ENCODE measurements around the gene PRMT9. TPM values are rescaled to one million over a fixed set of nuclear protein-coding genes. Genes with fewer than 3 reads are reported as not detected.

The PRMT9 gene
- total RNA-seq, 1 experiment from 2014 or later: 8.6 TPM

- no peak for TF ChIP-seq CTCF (IDR thresholded peaks at IDR 0.05; ENCODE audit: insufficient read depth in 1 of 2, low read depth in 1 of 2, low read length in 1 of 2, severe bottlenecking in 1 of 2, unreplicated experiment in 1 of 2)
- no peak overlapping the region for H3K4me3 Mint-ChIP-seq (ENCODE audit: unreplicated experiment)
- H3K9me3 Mint-ChIP-seq (ENCODE audit: unreplicated experiment): no peaks in the 10 kb centered on the region
- peaks cover 24% of the 10 kb centered on the region for H3K36me3 Mint-ChIP-seq (ENCODE audit: insufficient read depth, unreplicated experiment)
- no peaks in the 10 kb centered on the region for H3K4me1 Mint-ChIP-seq (ENCODE audit: low read depth, unreplicated experiment)
- POLR2A ChIA-PET: no interaction called here
- intact Hi-C loops (cut with micrococcal nuclease; ENCODE audit: unreplicated experiment): no loop called here
- CTCF ChIA-PET: no interaction called here
- no TSS peak for BruUV-seq (replicated peaks)
- H3K27me3 Mint-ChIP-seq (ENCODE audit: insufficient read depth, unreplicated experiment): no peaks in the 10 kb centered on the region
- H3K27me3 ChIP-seq (replicated peaks; ENCODE audit: control insufficient read depth, insufficient read depth, low read length): no peaks in the 10 kb centered on the region
- H3K9me3 ChIP-seq: no peaks in the 10 kb centered on the region
- H3K36me3 ChIP-seq (ENCODE audit: control insufficient read depth, insufficient read depth, low read length): no peaks in the 10 kb centered on the region
- H3K4me1 ChIP-seq: no peaks in the 10 kb centered on the region
- no peak overlapping the region for H3K4me3 ChIP-seq (ENCODE audit: low read depth, low read length)
- no peak for DNase-seq
- no peak overlapping the region for H3K27ac Mint-ChIP-seq (ENCODE audit: unreplicated experiment)
Observed at GRCh38 chr4:147635348-147635747, 48.6 kb downstream of the PRMT9 start.

- Histone ChIP-seq H3K9me3 (no peaks in the 10 kb centered on the region), H3K27me3 (replicated peaks; ENCODE audit: control insufficient read depth, insufficient read depth, low read length) (no peaks in the 10 kb centered on the region), H3K4me1 (no peaks in the 10 kb centered on the region), H3K4me3 (ENCODE audit: low read depth, low read length) (no peak overlapping the region), H3K36me3 (ENCODE audit: control insufficient read depth, insufficient read depth, low read length) (no peaks in the 10 kb centered on the region)
- no peaks in the 10 kb centered on the region for H3K9me3 Mint-ChIP-seq (ENCODE audit: unreplicated experiment)
- H3K36me3 Mint-ChIP-seq (ENCODE audit: insufficient read depth, unreplicated experiment): peaks cover 24% of the 10 kb centered on the region
- no peaks in the 10 kb centered on the region for H3K27me3 Mint-ChIP-seq (ENCODE audit: insufficient read depth, unreplicated experiment)
- no peak overlapping the region for H3K4me3 Mint-ChIP-seq (ENCODE audit: unreplicated experiment)
- intact Hi-C loops (cut with micrococcal nuclease; ENCODE audit: unreplicated experiment): no loop called here
- no peaks in the 10 kb centered on the region for H3K4me1 Mint-ChIP-seq (ENCODE audit: low read depth, unreplicated experiment)
- POLR2A ChIA-PET: no interaction called here
- no TSS peak for BruUV-seq (replicated peaks)
- TF ChIP-seq CTCF (IDR thresholded peaks at IDR 0.05; ENCODE audit: insufficient read depth in 1 of 2, low read depth in 1 of 2, low read length in 1 of 2, severe bottlenecking in 1 of 2, unreplicated experiment in 1 of 2): no peak
- DNase-seq: no peak
- CTCF ChIA-PET: no interaction called here
- no peak overlapping the region for H3K27ac Mint-ChIP-seq (ENCODE audit: unreplicated experiment)
Observed at GRCh38 chr4:147633643-147634042, 50.3 kb downstream of the PRMT9 start.

- Histone ChIP-seq H3K27me3 (replicated peaks; ENCODE audit: control insufficient read depth, insufficient read depth, low read length) (no peaks in the 10 kb centered on the region), H3K4me1 (no peaks in the 10 kb centered on the region), H3K9me3 (no peaks in the 10 kb centered on the region), H3K4me3 (ENCODE audit: low read depth, low read length) (no peak overlapping the region), H3K36me3 (ENCODE audit: control insufficient read depth, insufficient read depth, low read length) (no peaks in the 10 kb centered on the region)
- Mint-ChIP-seq H3K27me3 (ENCODE audit: insufficient read depth, unreplicated experiment) (no peaks in the 10 kb centered on the region), H3K4me3 (ENCODE audit: unreplicated experiment) (no peak overlapping the region), H3K9me3 (ENCODE audit: unreplicated experiment) (no peaks in the 10 kb centered on the region), H3K36me3 (ENCODE audit: insufficient read depth, unreplicated experiment) (peaks cover 24% of the 10 kb centered on the region), H3K4me1 (ENCODE audit: low read depth, unreplicated experiment) (no peaks in the 10 kb centered on the region), H3K27ac (ENCODE audit: unreplicated experiment) (no peak overlapping the region)
- BruUV-seq (replicated peaks): no TSS peak
- POLR2A ChIA-PET: no interaction called here
- CTCF ChIA-PET: no interaction called here
- no peak for DNase-seq
- TF ChIP-seq CTCF (IDR thresholded peaks at IDR 0.05; ENCODE audit: insufficient read depth in 1 of 2, low read depth in 1 of 2, low read length in 1 of 2, severe bottlenecking in 1 of 2, unreplicated experiment in 1 of 2): no peak
- intact Hi-C loops (cut with micrococcal nuclease; ENCODE audit: unreplicated experiment): no loop called here
Observed at GRCh38 chr4:147633113-147633512, 50.9 kb downstream of the PRMT9 start.
